Spinal cord (tissue), 10 donors: ENCODE results near the gene CUL2. TPM values are rescaled to one million over a fixed set of nuclear protein-coding genes. Genes with fewer than 3 reads are reported as not detected.

Experiments used
- DNase-seq, 6 donors: peaks; one replicate each; pipeline versions ENCODE4 v3.0.0 to v3.0.0-alpha.2; 2013 to 2015; ENCODE audit warnings: low spot score in 6 of 6, low read depth in 4 of 6
- H3K27ac ChIP-seq: one replicate; pipeline ENCODE4 v1.5.1; 2013; ENCODE audit warnings: low read depth, low read length, control low read depth
- H3K27me3 ChIP-seq: one replicate; pipeline ENCODE4 v1.6.1; 2013; ENCODE audit warnings: low read length; ENCODE audit not compliant: control insufficient read depth, insufficient read depth
- H3K36me3 ChIP-seq: one replicate; pipeline ENCODE4 v1.6.1; 2013; ENCODE audit warnings: low read length; ENCODE audit not compliant: control insufficient read depth, insufficient read depth
- H3K4me1 ChIP-seq: one replicate; pipeline ENCODE4 v1.6.1; 2013; ENCODE audit warnings: low read length; ENCODE audit not compliant: control insufficient read depth, insufficient read depth
- H3K4me3 ChIP-seq: one replicate; pipeline ENCODE4 v1.5.1; 2013; ENCODE audit warnings: low read depth, low read length, control low read depth
- H3K9me3 ChIP-seq: one replicate; pipeline ENCODE4 v1.6.1; 2013; ENCODE audit warnings: low read length; ENCODE audit not compliant: control insufficient read depth, insufficient read depth
- WGBS: methylation state at CpG from one replicate; pipeline ENCODE4 v1.1.5; 2013; ENCODE audit warnings: missing lambda C conversion rate; ENCODE audit not compliant: insufficient coverage; 5-methylcytosine and 5-hydroxymethylcytosine counted together
- polyA plus RNA-seq, 2 donors: library from polyadenylated mRNA; unstranded; fragments of 120-200 nt; gene quantifications; one replicate each; pipeline ENCODE4 v1.2.1, GENCODE V29; 2013; ENCODE audit not compliant: insufficient read length in 2 of 2
- total RNA-seq, 2 donors: library from RNA; depleted of rRNA in 1 of 2; stranded (reverse); fragments of 120-200 nt in 1 of 2; fragments of >200 nt in 1 of 2; gene quantifications; one replicate each; pipeline versions ENCODE4 v1.2.3 to v1.2.4, GENCODE V29; 2013 to 2014
- donor health status: healthy.

The CUL2 gene
- total and polyA plus RNA-seq, 4 donors: 31.9 to 67.1 (median 46.4) TPM

GRCh38 chr10:35126530-35127288 is 36.6 kb upstream of the CUL2 start, which contains the start of gene CREM:
CREM (plus strand) TSS chr10:35126846; CDS start chr10:35137836, 10,990 bp downstream.
- under 1% methylated on average over 72 of the region's 80 CpGs for WGBS
- peak; percentile 83 to 99 (median 94) for DNase-seq
- Histone ChIP-seq H3K36me3 (no peaks in the 10 kb centered on the region), H3K4me3 (peak within 1 kb of the TSS; percentile 92), H3K27ac (peak within 1 kb of the TSS; percentile 98), H3K4me1 (peaks cover 17% of the 10 kb centered on the region), H3K9me3 (no peaks in the 10 kb centered on the region), H3K27me3 (no peaks in the 10 kb centered on the region)

GRCh38 chr10:35126062-35126529 is 36.0 kb upstream of the CUL2 start:
- H3K27me3 ChIP-seq: no peaks in the 10 kb centered on the region
- no peaks in the 10 kb centered on the region for H3K9me3 ChIP-seq
- no peaks in the 10 kb centered on the region for H3K36me3 ChIP-seq
- H3K4me1 ChIP-seq: peaks cover 17% of the 10 kb centered on the region
- H3K27ac ChIP-seq: peak overlapping the region; percentile 83
- no peak for DNase-seq
- WGBS: 77% methylated on average over 13 of the region's 13 CpGs
- H3K4me3 ChIP-seq: peak overlapping the region; percentile 92

- Histone ChIP-seq H3K36me3 (no peaks in the 10 kb centered on the region), H3K27me3 (no peaks in the 10 kb centered on the region), H3K9me3 (no peaks in the 10 kb centered on the region), H3K4me1 (peaks cover 17% of the 10 kb centered on the region), H3K4me3 (no peak overlapping the region), H3K27ac (no peak overlapping the region)
- WGBS: 81% methylated on average over 4 of the region's 6 CpGs
- no peak for DNase-seq
These were observed 34.4 kb upstream of the CUL2 start for GRCh38 chr10:35124540-35124939.

GRCh38 chr10:35119378-35119777 is 29.2 kb upstream of the CUL2 start:
- H3K9me3 ChIP-seq: no peaks in the 10 kb centered on the region
- no peak overlapping the region for H3K4me3 ChIP-seq
- no peaks in the 10 kb centered on the region for H3K4me1 ChIP-seq
- WGBS: no CpG with 5 or more reads among the region's 1 CpG
- no peak overlapping the region for H3K27ac ChIP-seq
- no peak for DNase-seq
- H3K36me3 ChIP-seq: no peaks in the 10 kb centered on the region
- no peaks in the 10 kb centered on the region for H3K27me3 ChIP-seq

GRCh38 chr10:35112571-35112970 is 22.4 kb upstream of the CUL2 start:
- Histone ChIP-seq H3K36me3 (no peaks in the 10 kb centered on the region), H3K9me3 (no peaks in the 10 kb centered on the region), H3K4me3 (no peak overlapping the region), H3K4me1 (no peaks in the 10 kb centered on the region), H3K27me3 (no peaks in the 10 kb centered on the region), H3K27ac (no peak overlapping the region)
- no CpG with 5 or more reads among the region's 4 CpGs for WGBS
- DNase-seq: no peak

- no peaks in the 10 kb centered on the region for H3K4me1 ChIP-seq
- no peak overlapping the region for H3K4me3 ChIP-seq
- 94% methylated on average over 5 of the region's 7 CpGs for WGBS
- DNase-seq: no peak
- no peaks in the 10 kb centered on the region for H3K9me3 ChIP-seq
- no peak overlapping the region for H3K27ac ChIP-seq
- no peaks in the 10 kb centered on the region for H3K27me3 ChIP-seq
- no peaks in the 10 kb centered on the region for H3K36me3 ChIP-seq
These were observed 13.7 kb upstream of the CUL2 start for GRCh38 chr10:35103882-35104281.

- no CpG with 5 or more reads among the region's 1 CpG for WGBS
- Histone ChIP-seq H3K4me1 (no peaks in the 10 kb centered on the region), H3K9me3 (no peaks in the 10 kb centered on the region), H3K36me3 (no peaks in the 10 kb centered on the region), H3K27ac (no peak overlapping the region), H3K4me3 (no peak overlapping the region), H3K27me3 (peaks cover 3% of the 10 kb centered on the region)
- no peak for DNase-seq
These were observed 7.4 kb upstream of the CUL2 start for GRCh38 chr10:35097510-35097909.

- WGBS: 76% methylated on average over 2 of the region's 2 CpGs
- no peak for DNase-seq
- Histone ChIP-seq H3K36me3 (no peaks in the 10 kb centered on the region), H3K27me3 (peaks cover 3% of the 10 kb centered on the region), H3K9me3 (no peaks in the 10 kb centered on the region), H3K4me3 (no peak overlapping the region), H3K27ac (no peak overlapping the region), H3K4me1 (no peaks in the 10 kb centered on the region)
These were observed 6.2 kb upstream of the CUL2 start for GRCh38 chr10:35096312-35096711.

GRCh38 chr10:35092851-35093250 is 2.7 kb upstream of the CUL2 start:
- Histone ChIP-seq H3K4me3 (no peak overlapping the region), H3K4me1 (peaks cover 12% of the 10 kb centered on the region), H3K36me3 (no peaks in the 10 kb centered on the region), H3K27me3 (peaks cover 3% of the 10 kb centered on the region), H3K9me3 (no peaks in the 10 kb centered on the region), H3K27ac (no peak overlapping the region)
- DNase-seq: no peak
- WGBS: 78% methylated on average over 1 of the region's 1 CpG
